GM10266 (cell line): Measurements from ENCODE around the gene INO80D.

Experiments used
- DNase-seq: peaks from one replicate; pipeline ENCODE4 v3.0.0; 2012; ENCODE audit errors: extremely low spot score
- CTCF ChIP-seq: IDR thresholded peaks from 2 replicates; pipeline ENCODE4 v1.5.1; 2012; ENCODE audit warnings: mild to moderate bottlenecking, low read depth; ENCODE audit not compliant: control insufficient read depth, insufficient read depth; ENCODE audit errors: missing control alignments

The INO80D gene

DNA sequence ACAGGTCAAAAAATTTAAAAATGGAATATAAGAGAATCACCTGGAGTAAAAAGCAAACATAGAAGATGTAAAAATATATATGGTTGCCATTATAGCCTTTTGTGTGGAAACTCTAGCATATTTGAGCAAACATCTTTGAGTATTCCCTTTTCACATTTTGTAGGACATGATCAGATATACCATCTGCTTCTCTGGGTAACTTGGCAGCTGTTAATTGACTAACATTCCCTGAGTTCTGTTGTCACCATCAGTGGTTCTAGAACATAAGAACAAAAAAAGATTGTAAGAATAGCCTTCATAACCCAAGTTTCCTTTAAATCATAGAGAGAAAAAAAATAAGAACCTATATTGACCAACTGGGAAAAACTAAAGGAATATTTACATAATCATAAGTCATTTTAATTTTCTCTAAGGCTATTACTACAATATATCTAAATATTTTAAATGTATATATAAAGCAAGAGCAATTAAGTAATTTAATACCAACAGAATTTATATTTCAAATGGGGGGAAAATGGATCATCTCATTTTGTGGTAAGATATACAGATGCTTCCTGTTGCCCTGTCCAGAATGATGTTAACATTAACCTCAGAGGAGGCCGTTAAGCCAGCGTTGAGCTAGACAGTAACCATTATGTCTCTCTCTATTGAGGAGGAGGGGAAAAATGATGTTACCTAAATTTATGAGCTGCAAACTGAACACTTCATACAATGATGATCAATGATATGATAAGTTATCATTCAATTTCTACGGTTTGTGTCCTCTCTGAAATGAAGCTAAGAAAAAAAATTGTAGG is 9.8 kb upstream of the INO80D start:
- DNase-seq, result no peak

GRCh38 chr2:206092297-206092696 is 6.3 kb upstream of the INO80D start:
- no peak for TF ChIP-seq CTCF
- no peak for DNase-seq

More for the DNA sequence above, 9.8 kb upstream of the INO80D start:
- no peak for TF ChIP-seq CTCF

DNA sequence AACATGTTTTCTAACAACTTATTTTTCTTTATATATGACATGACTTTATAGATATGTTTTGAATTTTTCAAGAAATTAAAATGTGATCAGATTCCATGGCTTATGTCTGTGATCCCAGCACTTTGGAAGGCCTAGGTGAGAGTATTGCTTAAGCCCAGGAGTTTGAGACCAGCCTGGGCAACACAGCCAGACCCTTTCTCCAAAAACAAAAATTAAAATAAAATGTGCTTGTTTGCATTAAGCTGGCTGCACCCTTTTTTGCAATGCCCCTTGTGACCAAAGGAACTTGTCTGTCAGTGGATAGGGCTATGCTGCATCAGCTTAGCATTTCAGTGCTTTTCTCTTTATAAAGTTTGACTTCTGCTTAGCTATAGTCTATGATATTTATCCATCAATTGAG is 2.3 kb upstream of the INO80D start:
- no peak for TF ChIP-seq CTCF
- DNase-seq, result no peak

DNA sequence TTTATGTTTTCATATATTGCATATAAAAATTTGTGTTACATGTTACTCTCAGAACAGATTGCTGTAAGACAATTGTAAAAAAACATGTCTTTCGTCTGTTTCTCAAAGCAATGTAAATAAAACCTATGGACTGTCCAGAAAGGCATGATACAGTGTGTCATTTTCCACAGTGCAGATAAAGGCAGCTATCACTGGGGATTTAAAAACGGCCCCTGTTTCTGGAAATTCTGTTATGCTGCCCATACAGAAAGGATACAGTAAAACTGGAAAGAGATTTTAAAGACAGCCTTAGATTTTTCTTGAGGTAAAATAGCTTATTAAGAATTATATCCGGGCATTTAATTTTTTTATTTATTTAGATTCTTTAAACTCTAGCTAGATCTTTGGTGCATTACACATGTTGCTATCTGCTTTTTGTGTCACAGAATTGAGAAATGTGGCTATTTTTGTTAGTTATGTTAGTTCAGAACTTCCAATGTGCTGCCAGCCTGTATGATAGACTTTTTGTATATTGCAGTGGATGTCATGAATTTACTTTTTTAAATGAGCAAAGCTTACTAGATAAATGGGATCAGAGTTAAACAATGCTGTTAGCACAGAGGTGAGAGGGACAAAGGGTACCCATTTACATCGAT is 859 bp upstream of the INO80D start:
- no peak for TF ChIP-seq CTCF
- DNase-seq, result no peak

GRCh38 chr2:206084870-206085741 is 868 bp downstream of the INO80D start:
- TF ChIP-seq CTCF, result no peak
- peak; percentile 57 for DNase-seq

- DNase-seq, result no peak
- TF ChIP-seq CTCF, result no peak
Observed at GRCh38 chr2:206084439-206084869, 1.5 kb downstream of the INO80D start.
